K562 (cell line): ENCODE results near the gene MT1M. TPM values are rescaled to one million over a fixed set of nuclear protein-coding genes. Genes with fewer than 3 reads are reported as not detected.

ENCODE experiments used
- ETV5 ChIP-seq: sonication (generic); formaldehyde crosslinking; IDR thresholded peaks from 2 replicates; pipeline ENCODE4 v1.4.0; 2020; ENCODE audit warnings: low read depth, mild to moderate bottlenecking, missing genetic modification reagents
- NRF1 ChIP-seq, 2 experiments: fragments of 450-650 bp; IDR thresholded peaks in 1 of 2; conservative IDR thresholded peaks in 1 of 2; 2 replicates each; pipeline ENCODE4 v1.6.1; 2014; ENCODE audit warnings: mild to moderate bottlenecking in 2 of 2
- RFX7 ChIP-seq: fragments of 250-450 bp; sonication (Bioruptor Pico); IDR thresholded peaks from 2 replicates; pipeline ENCODE4 v1.5.1; 2021; ENCODE audit warnings: mild to moderate bottlenecking
- TEAD2 ChIP-seq: fragments of 450-650 bp; IDR thresholded peaks from 2 replicates; pipeline ENCODE4 v1.6.1; 2016; ENCODE audit warnings: missing genetic modification characterization, control low read depth, missing compliant biosample characterization
- ZBTB34 ChIP-seq: fragments of 250-450 bp; sonication (Bioruptor Pico); IDR thresholded peaks from 2 replicates; pipeline ENCODE4 v1.8.0; 2021; ENCODE audit warnings: mild to moderate bottlenecking, moderate library complexity
- ZNF263 ChIP-seq: sonication (generic); formaldehyde crosslinking; IDR thresholded peaks from 2 replicates; pipeline ENCODE4 v1.8.0; 2022; ENCODE audit warnings: mild to moderate bottlenecking, missing genetic modification reagents, borderline replicate concordance
- ZNF398 ChIP-seq: fragments of 250-450 bp; sonication (Bioruptor Pico); IDR thresholded peaks from 2 replicates; pipeline ENCODE4 v1.8.0; 2021; ENCODE audit warnings: moderate library complexity, mild to moderate bottlenecking, inconsistent platforms
- polyA plus RNA-seq, 8 experiments: library from polyadenylated mRNA; depleted of rRNA in 4 of 8; stranded (reverse) in 5 of 8; unstranded in 3 of 8; fragments of >200 nt; fragmentation: Nextera tagmentation in 2 of 8; fragmentation: Illumina TruSeq in 1 of 8; extraction: Ambion mirVana in 2 of 8; extraction: Trizol in 1 of 8; gene quantifications; 2 replicates each; pipeline versions ENCODE4 v1.2.1 to v1.2.3, GENCODE V29; 2011 to 2014; ENCODE audit warnings: inconsistent platforms in 1 of 8, missing spikeins in 1 of 8
- total RNA-seq, 7 experiments: library from RNA; depleted of rRNA in 6 of 7; stranded (reverse); fragments of >200 nt in 6 of 7; fragmentation: Illumina TruSeq in 2 of 7; extraction: Trizol in 2 of 7; gene quantifications; 2 replicates each; pipeline versions ENCODE4 v1.2.1 to v1.2.3, GENCODE V29; 2011 to 2021; ENCODE audit warnings: low replicate concordance in 1 of 7

Gene MT1M
- total and polyA plus RNA-seq, 9 of the 15 experiments (the other 6 are each of a cell fraction or from before 2014, with no cell fraction given), result not detected

- TF ChIP-seq NRF1 (conservative IDR thresholded peaks at IDR 0.05 in 1 of 2, IDR thresholded peaks at IDR 0.05 in 1 of 2) (no peak), ZNF398 (CRISPR knock-in tag) (no peak), ETV5 (no peak), ZBTB34 (CRISPR knock-in tag) (no peak), ZNF263 (CRISPR knock-in tag) (no peak), TEAD2 (tag) (no peak), RFX7 (no peak)
- TF ChIP-seq, all 486 proteins: peak for 0
Observed at GRCh38 chr16:56591377-56592060, 40.9 kb upstream of the MT1M start (continued).
